ENCODE data around the gene UBD. TPM values are rescaled to one million over a fixed set of nuclear protein-coding genes. Genes with fewer than 3 reads are reported as not detected.

The UBD gene
- total RNA-seq, 1 donor from 2014 or later = not detected

DNA sequence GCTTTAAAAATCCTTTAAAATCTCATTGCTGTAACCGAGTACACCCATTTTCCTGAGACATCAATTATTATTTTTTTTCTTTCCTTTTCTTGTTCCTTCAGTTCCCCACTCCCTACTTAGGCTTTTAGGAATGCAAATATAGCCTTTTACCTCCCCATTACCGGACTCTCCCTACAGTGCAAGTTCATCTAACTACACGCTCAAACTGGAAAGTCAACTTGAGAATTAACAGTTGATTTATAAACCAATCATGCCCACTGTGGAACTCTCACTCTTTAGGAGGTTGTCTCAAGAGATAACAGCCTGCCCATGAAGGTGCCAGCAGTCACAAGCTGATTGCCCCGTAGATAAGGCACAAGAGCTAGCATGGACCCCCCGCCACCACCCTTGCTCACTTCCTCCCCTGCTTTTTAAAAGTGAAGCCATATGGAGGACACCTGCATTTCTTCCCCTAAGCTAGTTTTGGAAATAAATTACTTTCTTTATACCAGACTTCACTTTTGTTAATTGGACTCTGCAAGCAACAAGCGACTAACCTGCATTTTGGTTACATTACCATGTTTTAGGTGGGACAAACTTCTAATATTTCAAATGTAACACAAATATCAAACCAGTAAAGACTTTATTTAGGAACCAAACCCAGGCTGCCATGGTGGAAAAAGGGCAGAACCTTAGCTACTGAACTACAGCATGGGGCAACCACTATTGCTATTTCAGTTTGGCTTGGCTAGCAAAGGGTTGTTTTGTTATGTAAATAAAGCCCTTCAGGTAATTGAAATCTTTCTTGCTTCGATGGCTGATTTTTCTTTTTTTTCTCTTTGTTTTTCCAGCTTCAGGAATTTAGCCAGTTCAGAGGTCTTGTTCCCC lies 34.9 kb downstream of the UBD start:
- FAIRE-seq (no peak), DNase-seq (ENCODE audit: low spot score in 2 of 2) (no peak)

DNA sequence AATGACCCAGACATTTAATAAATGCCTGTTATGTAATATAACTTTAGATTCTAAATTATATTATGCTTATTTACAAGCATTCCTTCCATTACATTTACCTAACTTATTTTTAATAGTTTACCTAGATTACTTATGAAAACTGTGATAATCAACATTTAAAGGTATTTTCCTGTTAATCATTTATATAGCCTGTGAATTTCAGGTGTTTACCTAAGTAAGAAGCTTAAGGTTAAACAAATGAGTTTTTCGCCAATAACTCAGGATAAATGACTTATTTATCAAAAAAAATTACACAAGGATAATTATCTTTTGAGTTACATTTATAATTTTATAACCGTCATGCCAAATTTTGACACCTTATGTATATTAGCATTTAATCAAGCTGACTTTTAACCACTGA lies 35.5 kb downstream of the UBD start:
- no peak for DNase-seq (ENCODE audit: low spot score in 2 of 2)
- peak; percentile 64 for FAIRE-seq

DNA sequence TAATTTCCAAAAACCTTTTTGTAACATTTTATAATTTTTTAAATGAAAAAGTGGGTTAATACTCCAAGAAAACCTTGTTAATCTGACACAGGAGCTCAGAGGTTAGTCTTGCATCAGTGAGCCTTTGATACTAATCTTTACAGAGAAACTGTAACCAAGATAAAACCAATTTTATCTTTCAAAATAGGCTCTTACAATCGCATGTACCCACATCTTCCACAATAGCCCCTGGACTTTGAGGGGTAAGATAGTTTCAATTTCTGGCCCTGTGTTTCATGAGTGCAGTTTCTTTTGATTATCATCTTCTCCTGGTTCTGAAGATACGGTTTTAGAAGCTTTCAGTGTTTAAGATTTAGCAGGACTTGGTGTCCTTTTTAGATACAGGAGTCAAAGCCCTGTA lies 37.3 kb downstream of the UBD start:
- FAIRE-seq (no peak), DNase-seq (ENCODE audit: low spot score in 2 of 2) (no peak)

DNA sequence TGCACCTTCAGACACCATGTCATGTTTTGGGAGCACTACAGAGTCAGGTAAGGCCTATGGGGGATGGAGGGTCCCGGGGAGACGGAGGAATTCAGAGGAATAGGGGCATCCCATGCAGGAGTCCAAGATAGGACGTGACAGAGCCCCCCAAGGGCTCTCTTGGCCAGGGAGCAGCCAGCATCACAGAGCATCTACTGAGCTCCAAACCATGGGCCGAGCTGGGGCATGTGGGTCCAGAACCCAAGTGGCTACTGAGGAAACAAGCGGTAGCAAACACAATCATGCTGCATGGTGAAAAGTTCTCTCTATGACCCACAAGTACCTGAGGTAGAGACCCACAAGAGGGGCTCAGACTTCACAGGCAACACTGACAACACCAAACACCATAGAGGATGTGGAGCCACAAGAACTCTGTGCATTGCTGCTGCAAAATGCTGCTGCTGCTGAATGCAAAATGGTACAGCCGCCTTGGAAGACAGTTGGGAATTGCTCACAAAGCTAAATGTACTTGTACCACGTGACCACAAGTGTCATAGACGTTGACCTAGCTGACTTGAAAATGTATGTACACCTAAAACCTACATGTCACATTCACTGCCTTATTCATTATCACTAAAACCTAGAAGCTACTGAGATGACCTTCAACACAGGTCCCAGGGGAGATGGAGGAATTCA lies 38.4 kb downstream of the UBD start:
- FAIRE-seq (no peak), DNase-seq (ENCODE audit: low spot score in 2 of 2) (no peak)

DNA sequence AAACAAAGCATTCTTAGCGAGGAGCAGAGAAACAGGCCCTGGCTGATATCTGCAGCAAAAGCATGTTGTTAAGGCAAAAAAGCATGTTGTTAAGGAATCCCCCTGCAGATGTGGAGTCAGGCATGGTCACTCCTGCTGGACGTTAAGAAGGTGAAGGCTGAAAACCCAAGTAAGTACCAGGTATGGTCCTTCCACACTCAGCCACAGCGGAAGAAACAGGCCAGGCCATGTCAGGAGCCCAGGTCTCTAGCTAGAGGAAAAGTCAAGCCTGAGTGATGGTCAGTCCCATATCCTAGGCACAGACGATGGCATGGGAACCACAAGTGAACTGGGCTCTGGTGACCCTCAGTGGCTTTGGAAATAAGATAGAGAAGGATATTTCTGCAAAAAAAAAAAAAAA lies 39.3 kb downstream of the UBD start:
- DNase-seq (ENCODE audit: low spot score in 2 of 2) (no peak), FAIRE-seq (no peak)

DNA sequence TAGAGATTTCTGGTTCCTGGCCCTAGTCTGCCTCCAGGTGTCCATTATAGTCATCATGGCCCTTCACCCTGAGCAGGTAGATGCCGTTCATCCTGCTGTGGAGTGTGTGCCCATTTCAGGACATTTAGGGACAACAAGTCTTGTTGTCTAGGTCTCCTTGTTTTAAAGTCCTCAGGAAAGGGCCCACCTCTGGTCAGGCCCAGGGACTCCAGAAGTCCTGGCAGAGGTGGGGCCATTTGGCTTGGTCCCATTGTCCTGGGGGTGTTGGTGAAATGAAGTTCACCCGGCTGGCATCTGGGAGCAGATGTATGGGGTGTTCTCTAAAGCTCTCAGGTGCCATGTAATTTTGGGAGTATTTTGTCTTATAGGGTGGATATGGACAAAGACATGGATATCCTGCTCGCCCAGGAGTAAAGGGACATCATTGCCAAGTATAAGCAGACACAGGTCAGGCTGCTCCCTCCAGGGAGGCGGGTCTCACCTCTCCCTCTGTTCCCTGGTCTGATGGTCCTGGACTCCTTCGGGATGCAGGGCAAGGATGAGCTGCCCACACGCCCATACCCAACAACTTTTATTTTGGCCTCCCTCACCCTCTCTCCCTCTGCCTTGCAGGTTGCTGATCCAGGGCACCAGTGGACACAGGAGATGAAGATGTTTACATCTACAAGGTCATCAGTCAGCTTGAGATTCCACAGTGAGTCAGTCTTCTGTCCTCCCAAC lies 40.1 kb downstream of the UBD start:
- DNase-seq (ENCODE audit: low spot score in 2 of 2) (no peak), FAIRE-seq (no peak)

DNA sequence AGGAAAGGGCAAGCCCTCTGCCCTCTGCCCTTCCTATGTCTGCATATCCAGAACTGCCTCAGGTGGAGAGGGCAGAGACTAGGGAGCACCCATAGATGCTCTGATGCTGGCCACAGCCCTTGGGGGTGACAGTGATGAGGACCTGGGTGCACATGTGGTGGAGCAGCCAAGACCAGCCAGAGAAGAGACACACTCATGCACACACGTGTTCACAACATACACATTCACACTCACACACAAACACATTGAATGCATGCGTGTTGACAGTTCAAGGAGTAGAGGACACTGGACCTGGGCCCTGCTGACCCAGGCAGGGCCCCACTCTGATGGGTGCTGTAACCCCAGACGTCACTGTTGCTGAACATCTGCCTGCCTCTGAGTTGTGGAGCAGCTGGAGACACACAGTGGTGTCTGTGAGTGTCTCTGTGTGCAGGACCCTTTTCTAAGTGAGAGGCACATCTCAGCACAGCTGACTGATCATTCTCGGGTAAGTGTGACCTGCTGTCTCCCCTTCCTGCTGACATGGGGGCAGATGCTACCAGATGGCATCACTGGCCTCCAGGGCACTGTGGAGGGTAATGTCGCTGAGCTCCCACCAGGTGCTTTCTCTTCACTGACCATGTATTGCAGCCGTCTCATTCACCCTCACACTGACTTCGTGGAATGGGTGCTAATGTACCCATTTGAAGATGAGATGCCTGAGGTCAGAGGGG lies 41.6 kb downstream of the UBD start:
- FAIRE-seq (no peak), DNase-seq (ENCODE audit: low spot score in 2 of 2) (no peak)

DNA sequence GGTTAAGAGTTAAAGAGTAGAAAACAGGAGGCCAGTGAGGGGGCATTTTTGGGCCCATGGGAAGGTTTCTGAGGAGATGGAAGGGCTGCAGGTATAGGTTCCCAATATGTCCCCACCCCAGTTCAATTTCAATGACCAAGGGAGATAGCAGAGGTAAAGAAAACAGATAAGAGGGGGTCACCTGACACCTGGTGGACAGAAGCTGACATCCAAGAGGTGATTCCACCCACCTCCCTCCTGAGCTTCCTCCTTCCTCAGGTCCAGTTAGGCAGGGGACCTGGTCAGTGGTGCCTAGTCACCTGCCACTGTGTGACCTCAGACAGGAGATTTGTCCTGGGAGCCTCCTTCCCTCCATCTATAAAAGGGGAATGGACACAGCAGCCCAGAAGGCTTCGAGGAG lies 42.3 kb downstream of the UBD start:
- DNase-seq (ENCODE audit: low spot score in 2 of 2) (no peak), FAIRE-seq (no peak)

DNA sequence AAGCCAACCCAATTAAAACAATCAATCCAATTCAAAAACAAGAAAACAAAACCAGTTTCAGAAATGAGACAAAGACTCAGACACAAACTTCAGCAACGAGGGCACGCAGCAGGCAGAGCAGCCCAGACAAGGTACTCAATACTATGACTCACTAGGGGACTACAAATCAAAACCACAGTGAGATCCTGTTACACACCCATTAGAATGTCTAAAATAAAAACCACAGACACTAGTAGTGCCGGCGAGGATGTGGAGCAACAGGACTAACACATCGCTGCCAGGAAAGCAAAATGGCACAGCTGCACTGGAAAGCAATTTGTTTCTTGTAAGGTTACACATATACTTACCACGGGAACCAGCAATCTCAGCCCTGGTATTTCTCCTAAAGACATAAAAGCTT lies 43.4 kb downstream of the UBD start:
- DNase-seq (ENCODE audit: low spot score in 2 of 2) = no peak
- FAIRE-seq = no peak

DNA sequence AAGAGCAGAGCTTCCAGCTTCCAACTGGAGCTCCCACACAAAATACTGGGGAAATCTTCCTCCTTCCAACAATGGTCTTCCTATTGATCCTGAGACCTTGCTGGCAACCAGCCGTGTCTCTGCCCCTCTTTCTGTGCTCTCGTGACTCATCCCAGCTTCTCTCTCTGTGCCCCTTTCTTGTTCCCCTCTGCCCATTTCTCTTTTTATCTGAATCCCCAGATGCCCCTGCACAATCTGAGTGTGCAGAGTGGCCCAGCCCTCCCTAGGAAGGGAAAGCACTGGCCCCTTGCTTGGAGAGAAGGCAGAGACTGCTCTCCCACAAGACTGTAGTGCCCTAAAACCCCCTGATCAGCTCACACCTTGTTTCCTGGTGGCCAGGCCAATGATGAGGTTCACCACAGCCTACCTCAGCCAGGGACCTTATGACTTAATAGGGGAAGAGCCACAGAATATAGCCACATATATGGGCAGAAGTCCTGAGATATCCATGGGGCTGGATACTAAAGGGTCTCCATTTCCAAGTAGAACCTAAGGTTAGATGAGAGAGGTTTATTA lies 48.7 kb downstream of the UBD start:
- FAIRE-seq (no peak), DNase-seq (ENCODE audit: low spot score in 2 of 2) (no peak)

DNA sequence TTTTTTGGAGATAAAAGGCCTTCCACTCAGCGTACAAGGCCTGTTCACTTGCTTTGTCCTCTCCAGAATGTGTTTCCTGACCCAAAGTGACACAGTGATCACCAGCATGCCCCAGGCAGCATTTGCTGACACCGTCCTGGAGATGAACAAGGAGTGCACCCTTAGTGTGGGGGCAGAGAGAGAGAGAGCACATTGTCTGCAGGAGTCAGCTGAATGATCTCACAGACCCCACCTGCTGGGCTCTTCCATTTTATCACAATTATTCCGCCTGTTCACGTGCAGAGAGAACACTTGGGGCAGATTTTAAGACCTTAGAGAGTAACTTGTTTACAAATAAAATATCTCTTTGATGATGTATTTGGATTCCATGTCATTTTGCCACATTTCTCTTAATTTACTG lies 49.3 kb downstream of the UBD start:
- FAIRE-seq (no peak), DNase-seq (ENCODE audit: low spot score in 2 of 2) (no peak)

DNA sequence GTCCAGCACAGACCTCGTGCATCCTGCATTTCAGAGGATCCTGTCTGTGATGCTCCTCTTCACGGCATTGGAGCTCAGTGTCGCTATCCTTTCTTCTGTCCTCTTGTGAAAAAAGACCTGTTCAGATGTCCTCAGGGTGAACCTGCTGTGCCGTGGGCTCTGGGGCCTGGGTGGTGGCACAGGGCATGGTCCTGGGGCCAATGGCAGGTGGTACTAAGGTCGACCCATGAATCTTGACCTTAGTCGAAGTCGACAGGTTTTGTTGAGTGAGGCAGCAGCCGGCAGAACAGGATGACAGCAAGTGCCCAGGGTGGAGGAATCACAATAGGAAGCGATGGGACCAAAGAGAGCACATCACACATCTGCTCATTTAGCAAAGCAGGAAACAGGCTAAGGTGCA lies 49.8 kb downstream of the UBD start:
- DNase-seq (ENCODE audit: low spot score in 2 of 2) (no peak), FAIRE-seq (no peak)

DNA sequence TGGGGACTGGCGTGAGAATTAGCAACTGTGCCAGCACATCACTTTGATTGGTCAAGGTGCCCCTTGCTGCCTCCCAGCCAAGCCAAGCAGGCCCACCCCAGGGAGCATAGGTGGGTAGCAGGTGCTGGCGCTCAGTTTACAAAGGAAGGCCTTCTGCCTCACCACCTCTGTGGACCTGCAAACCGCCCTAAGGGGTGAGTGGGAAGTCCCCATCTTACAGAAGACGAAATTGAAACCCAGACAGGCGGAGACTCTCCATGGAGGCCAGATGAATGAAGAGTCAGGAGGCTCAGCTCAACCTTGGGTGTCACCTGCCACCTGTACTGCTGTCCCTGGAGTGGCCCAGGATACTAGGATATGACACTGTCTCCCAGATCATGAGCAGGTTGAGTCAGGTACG lies 50.3 kb downstream of the UBD start:
- DNase-seq (ENCODE audit: low spot score in 2 of 2) = no peak
- FAIRE-seq = no peak

DNA sequence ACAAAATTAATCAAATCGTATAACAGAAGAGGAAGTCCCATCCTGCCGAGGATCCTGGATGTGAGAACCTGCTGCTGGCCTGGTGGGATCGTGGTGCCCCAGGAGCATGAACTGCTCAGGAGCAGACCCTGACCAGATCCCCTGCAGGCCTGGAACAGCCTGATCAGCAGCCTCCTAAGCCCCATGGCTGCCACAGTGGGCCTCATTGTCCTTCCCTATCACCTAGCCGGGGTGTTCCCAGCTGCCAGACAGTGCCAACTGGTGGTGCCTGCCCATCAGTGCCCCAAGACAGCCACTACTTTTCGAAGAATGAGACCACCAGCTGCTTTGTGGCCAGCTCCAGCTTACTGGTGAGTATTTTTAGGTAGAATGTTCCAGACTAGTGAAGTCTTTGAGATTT lies 52.2 kb downstream of the UBD start:
- no peak for DNase-seq (ENCODE audit: low spot score in 2 of 2)
- no peak for FAIRE-seq

DNA sequence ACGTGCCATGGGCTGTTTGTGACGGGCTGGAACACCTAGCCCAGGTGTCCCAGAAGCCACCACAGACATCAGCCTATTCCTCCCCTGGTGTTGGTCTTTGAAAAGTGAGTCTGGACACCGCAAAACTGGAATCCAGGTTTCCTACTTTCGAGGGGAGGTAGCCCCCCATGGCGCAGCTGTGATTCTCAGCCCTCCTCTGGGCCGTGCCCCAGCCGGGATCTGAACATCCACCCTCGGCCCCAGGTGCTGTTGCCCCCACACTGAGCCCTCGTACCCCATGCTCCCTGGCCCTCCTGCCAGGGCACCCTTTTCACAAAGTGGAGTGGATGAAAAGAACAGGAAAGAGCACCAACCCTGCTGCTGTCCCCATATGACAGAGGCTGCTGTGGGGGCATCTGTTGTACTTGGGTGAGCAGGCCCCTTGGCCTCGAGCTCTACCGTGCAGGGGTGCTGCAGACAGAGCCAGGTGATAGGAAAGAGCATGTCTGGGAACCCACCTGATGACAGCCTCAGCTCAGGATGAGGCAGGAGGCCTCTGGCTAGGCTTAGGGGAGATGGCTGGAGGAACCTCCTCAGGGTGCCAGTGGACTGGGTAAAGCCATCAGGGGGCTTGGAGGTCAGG lies 53.0 kb downstream of the UBD start:
- DNase-seq (ENCODE audit: low spot score in 2 of 2) = no peak
- no peak for FAIRE-seq

DNA sequence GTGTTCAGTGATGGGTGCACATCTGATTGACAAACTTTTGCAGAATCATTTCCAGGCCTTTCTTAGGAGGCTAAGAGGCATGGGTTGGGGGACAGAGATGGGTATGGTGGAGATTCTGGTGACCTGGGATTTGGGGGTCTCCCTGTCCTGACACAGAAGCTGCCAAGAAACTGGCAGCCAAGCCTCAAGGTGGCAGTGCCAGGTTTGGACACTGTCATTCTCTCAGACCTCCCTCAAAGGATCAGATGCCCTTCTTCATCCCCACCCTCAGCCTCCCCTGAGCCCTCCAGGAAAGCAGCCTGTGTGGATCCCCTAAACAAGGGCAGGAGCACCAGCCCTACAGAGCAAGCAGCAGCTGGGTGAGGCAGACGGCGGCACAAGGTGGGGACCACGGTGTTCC lies 53.7 kb downstream of the UBD start:
- FAIRE-seq = no peak

More for the DNA sequence above, 53.7 kb downstream of the UBD start:
- DNase-seq (ENCODE audit: low spot score in 2 of 2) = no peak
